Measurements from ENCODE around the gene SMIM30. TPM values are rescaled to one million over a fixed set of nuclear protein-coding genes. Genes with fewer than 3 reads are reported as not detected.

The SMIM30 gene
- total RNA-seq, 2 experiments from 2014 or later: 2.7 to 3.5 TPM

GRCh38 chr7:113125728-113126127, 7.4 kb upstream of the SMIM30 start:
- no peaks in the 10 kb centered on the region for H3K9me3 ChIP-seq (ENCODE audit: control insufficient read depth in 1 of 2, insufficient read depth in 1 of 2, low read length in 2 of 2)
- TF ChIP-seq, protein P1, sequence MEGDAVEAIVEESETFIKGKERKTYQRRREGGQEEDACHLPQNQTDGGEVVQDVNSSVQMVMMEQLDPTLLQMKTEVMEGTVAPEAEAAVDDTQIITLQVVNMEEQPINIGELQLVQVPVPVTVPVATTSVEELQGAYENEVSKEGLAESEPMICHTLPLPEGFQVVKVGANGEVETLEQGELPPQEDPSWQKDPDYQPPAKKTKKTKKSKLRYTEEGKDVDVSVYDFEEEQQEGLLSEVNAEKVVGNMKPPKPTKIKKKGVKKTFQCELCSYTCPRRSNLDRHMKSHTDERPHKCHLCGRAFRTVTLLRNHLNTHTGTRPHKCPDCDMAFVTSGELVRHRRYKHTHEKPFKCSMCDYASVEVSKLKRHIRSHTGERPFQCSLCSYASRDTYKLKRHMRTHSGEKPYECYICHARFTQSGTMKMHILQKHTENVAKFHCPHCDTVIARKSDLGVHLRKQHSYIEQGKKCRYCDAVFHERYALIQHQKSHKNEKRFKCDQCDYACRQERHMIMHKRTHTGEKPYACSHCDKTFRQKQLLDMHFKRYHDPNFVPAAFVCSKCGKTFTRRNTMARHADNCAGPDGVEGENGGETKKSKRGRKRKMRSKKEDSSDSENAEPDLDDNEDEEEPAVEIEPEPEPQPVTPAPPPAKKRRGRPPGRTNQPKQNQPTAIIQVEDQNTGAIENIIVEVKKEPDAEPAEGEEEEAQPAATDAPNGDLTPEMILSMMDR (IDR thresholded peaks at IDR 0.05): no peak
- H3K4me1 ChIP-seq (ENCODE audit: insufficient read depth, low read length): no peaks in the 10 kb centered on the region
- H3K9me3 Mint-ChIP-seq: no peaks in the 10 kb centered on the region
- H3K27me3 ChIP-seq (ENCODE audit: control insufficient read depth in 1 of 2, insufficient read depth in 2 of 2, low read length in 2 of 2): no peaks in the 10 kb centered on the region
- no peak overlapping the region for H3K27ac ChIP-seq (ENCODE audit: low read depth in 1 of 2, low read length in 2 of 2)
- DNase-seq (no peak), ATAC-seq (ENCODE audit: poor library complexity) (no peak)
- no peak overlapping the region for H3K4me3 ChIP-seq (ENCODE audit: low read length)
- intact Hi-C loops (cut with DNase I, micrococcal nuclease): no loop called here
- H3K4me1 Mint-ChIP-seq (ENCODE audit: low read depth): no peaks in the 10 kb centered on the region
- CTCF ChIA-PET: no interaction called here
- no peak overlapping the region for H3K4me3 Mint-ChIP-seq
- no peaks in the 10 kb centered on the region for H3K36me3 ChIP-seq (ENCODE audit: insufficient read depth, low read length)
- H3K27me3 Mint-ChIP-seq: peaks cover 8% of the 10 kb centered on the region
- no peak overlapping the region for H3K27ac Mint-ChIP-seq
- POLR2A ChIA-PET: no interaction called here
- H3K36me3 Mint-ChIP-seq (ENCODE audit: low read depth): no peaks in the 10 kb centered on the region

- no peaks in the 10 kb centered on the region for H3K27me3 ChIP-seq (ENCODE audit: control insufficient read depth in 1 of 2, insufficient read depth in 2 of 2, low read length in 2 of 2)
- H3K4me1 ChIP-seq (ENCODE audit: insufficient read depth, low read length): peaks cover 4% of the 10 kb centered on the region
- no peak overlapping the region for H3K4me3 ChIP-seq (ENCODE audit: low read length)
- H3K27ac ChIP-seq (ENCODE audit: low read depth in 1 of 2, low read length in 2 of 2): no peak overlapping the region
- POLR2A ChIA-PET: no interaction called here
- TF ChIP-seq, protein P1 (IDR thresholded peaks at IDR 0.05): no peak
- Mint-ChIP-seq H3K27me3 (peaks cover 8% of the 10 kb centered on the region), H3K9me3 (no peaks in the 10 kb centered on the region), H3K36me3 (ENCODE audit: low read depth) (peaks cover 7% of the 10 kb centered on the region), H3K4me1 (ENCODE audit: low read depth) (peaks cover 15% of the 10 kb centered on the region), H3K4me3 (no peak overlapping the region), H3K27ac (no peak overlapping the region)
- H3K36me3 ChIP-seq (ENCODE audit: insufficient read depth, low read length): no peaks in the 10 kb centered on the region
- ATAC-seq (ENCODE audit: poor library complexity): no peak
- intact Hi-C loops (cut with DNase I, micrococcal nuclease): no loop called here
- CTCF ChIA-PET: no interaction called here
- H3K9me3 ChIP-seq (ENCODE audit: control insufficient read depth in 1 of 2, insufficient read depth in 1 of 2, low read length in 2 of 2): no peaks in the 10 kb centered on the region
- DNase-seq: no peak
These were observed 4.4 kb upstream of the SMIM30 start for GRCh38 chr7:113122744-113123143.

GRCh38 chr7:113120647-113121046, 2.3 kb upstream of the SMIM30 start:
- ChIA-PET CTCF (no interaction called here), POLR2A (interaction anchor here (1.0 kb wide), 1 partner anchor 670 kb away, joined by 3 read pairs; the partner anchor contains the start of gene IFRD1)
- H3K27ac ChIP-seq (ENCODE audit: low read depth in 1 of 2, low read length in 2 of 2): no peak overlapping the region
- no peak overlapping the region for H3K4me3 ChIP-seq (ENCODE audit: low read length)
- no peak for ATAC-seq (ENCODE audit: poor library complexity)
- TF ChIP-seq, protein P1 (IDR thresholded peaks at IDR 0.05): no peak
- Mint-ChIP-seq H3K4me3 (peak overlapping the region; percentile 94), H3K27me3 (peaks cover 7% of the 10 kb centered on the region), H3K4me1 (ENCODE audit: low read depth) (peaks cover 21% of the 10 kb centered on the region), H3K9me3 (no peaks in the 10 kb centered on the region), H3K27ac (no peak overlapping the region), H3K36me3 (ENCODE audit: low read depth) (peaks cover 14% of the 10 kb centered on the region)
- peak in 1 of 14 experiments; percentile 10 for DNase-seq
- intact Hi-C loops (cut with DNase I, micrococcal nuclease): loop anchor here in 1 of 2 experiments (2.0 kb wide), 1 partner anchor 182 kb away; a partner anchor contains a TSS
- H3K27me3 ChIP-seq (ENCODE audit: control insufficient read depth in 1 of 2, insufficient read depth in 2 of 2, low read length in 2 of 2): no peaks in the 10 kb centered on the region
- H3K4me1 ChIP-seq (ENCODE audit: insufficient read depth, low read length): peaks cover 4% of the 10 kb centered on the region
- peaks cover 3% of the 10 kb centered on the region for H3K36me3 ChIP-seq (ENCODE audit: insufficient read depth, low read length)
- H3K9me3 ChIP-seq (ENCODE audit: control insufficient read depth in 1 of 2, insufficient read depth in 1 of 2, low read length in 2 of 2): no peaks in the 10 kb centered on the region

Measured in CD4-positive, alpha-beta T cell (primary cell).